Karpas-422 (cell line): ENCODE data around the gene PLD6. TPM values are rescaled to one million over a fixed set of nuclear protein-coding genes. Genes with fewer than 3 reads are reported as not detected.
"Not testable (repeated sequence)": the region's sequence is repeated elsewhere in the genome, so short reads cannot be mapped to it uniquely, and the experiment has no call there.

Experiments used
- DNase-seq: peaks from one replicate; pipeline ENCODE4 v3.0.0-alpha.2; 2015
- H2AFZ ChIP-seq: fragments of 200-600 bp; sonication (generic); 2 replicates; pipeline ENCODE4 v1.6.1; 2014; ENCODE audit warnings: antibody characterized with exemption, low read length, mixed read lengths
- H3K27ac ChIP-seq: fragments of 200-600 bp; sonication (generic); 2 replicates; pipeline ENCODE4 v1.5.1; 2014; ENCODE audit warnings: mild to moderate bottlenecking, low read length, moderate library complexity
- H3K27me3 ChIP-seq: fragments of 200-600 bp; sonication (generic); 2 replicates; pipeline ENCODE4 v1.6.1; 2014; ENCODE audit warnings: low read length, mixed read lengths
- H3K36me3 ChIP-seq: fragments of 200-600 bp; sonication (generic); 2 replicates; pipeline ENCODE4 v1.6.1; 2014; ENCODE audit warnings: low read length, mixed read lengths; ENCODE audit not compliant: insufficient read depth
- H3K4me1 ChIP-seq: fragments of 200-600 bp; sonication (generic); 2 replicates; pipeline ENCODE4 v1.6.1; 2014; ENCODE audit warnings: mild to moderate bottlenecking, low read length, mixed read lengths
- H3K4me2 ChIP-seq: fragments of 200-600 bp; sonication (generic); 2 replicates; pipeline ENCODE4 v1.6.1; 2014; ENCODE audit warnings: low read length, low read depth, mild to moderate bottlenecking; ENCODE audit not compliant: poor library complexity, severe bottlenecking
- H3K4me3 ChIP-seq: fragments of 200-600 bp; sonication (generic); 2 replicates; pipeline ENCODE4 v1.5.1; 2014; ENCODE audit warnings: mild to moderate bottlenecking, antibody characterized with exemption, low read length, mixed read lengths
- H3K79me2 ChIP-seq: fragments of 200-600 bp; sonication (generic); 2 replicates; pipeline ENCODE4 v1.6.1; 2014; ENCODE audit warnings: mild to moderate bottlenecking, low read length, mixed read lengths
- H3K9ac ChIP-seq: fragments of 200-600 bp; sonication (generic); 2 replicates; pipeline ENCODE4 v1.6.0; 2014; ENCODE audit warnings: low read length
- H3K9me2 ChIP-seq: fragments of 200-600 bp; sonication (generic), shearing (Covaris generic); replicated peaks from 2 replicates; pipeline ENCODE4 v1.6.0; 2014; ENCODE audit warnings: mild to moderate bottlenecking, low read length, moderate library complexity; ENCODE audit not compliant: insufficient read depth
- H3K9me3 ChIP-seq: fragments of 300-700, 200-600 bp; sonication (generic); 2 replicates; pipeline ENCODE4 v1.6.1; 2014; ENCODE audit warnings: low read length, mixed read lengths
- H4K20me1 ChIP-seq: fragments of 200-600 bp; sonication (generic); 2 replicates; pipeline ENCODE4 v1.6.1; 2014; ENCODE audit warnings: mild to moderate bottlenecking, antibody characterized with exemption, low read length, low read depth; ENCODE audit not compliant: insufficient read depth
- total RNA-seq: library from RNA; depleted of rRNA; stranded (reverse); fragments of >200 nt; shearing (Covaris generic); gene quantifications from 2 replicates; pipeline ENCODE4 v1.2.3, GENCODE V29; 2014; ENCODE audit warnings: low replicate concordance

The PLD6 gene
- total RNA-seq, 1 experiment from 2014 or later = not detected

- Histone ChIP-seq H2AFZ (no peak overlapping the region), H3K4me1 (no peaks in the 10 kb centered on the region), H3K36me3 (no peaks in the 10 kb centered on the region), H3K9ac (no peak overlapping the region), H3K4me2 (no peak overlapping the region), H3K9me3 (no peaks in the 10 kb centered on the region), H3K27me3 (no peaks in the 10 kb centered on the region), H4K20me1 (no peaks in the 10 kb centered on the region), H3K27ac (no peak overlapping the region), H3K79me2 (no peaks in the 10 kb centered on the region), H3K9me2 (no peaks in the 10 kb centered on the region), H3K4me3 (no peak overlapping the region)
- no peak for DNase-seq
These were observed 5.3 kb downstream of the PLD6 start for GRCh38 chr17:17200831-17201230.

GRCh38 chr17:17200311-17200710 lies 5.8 kb downstream of the PLD6 start:
- Histone ChIP-seq H3K4me1 (no peaks in the 10 kb centered on the region), H2AFZ (no peak overlapping the region), H3K79me2 (no peaks in the 10 kb centered on the region), H3K27me3 (no peaks in the 10 kb centered on the region), H3K36me3 (no peaks in the 10 kb centered on the region), H3K27ac (no peak overlapping the region), H4K20me1 (no peaks in the 10 kb centered on the region), H3K4me2 (no peak overlapping the region), H3K9me3 (no peaks in the 10 kb centered on the region), H3K4me3 (no peak overlapping the region), H3K9me2 (no peaks in the 10 kb centered on the region), H3K9ac (no peak overlapping the region)
- no peak for DNase-seq

- Histone ChIP-seq H3K9ac (no peak overlapping the region), H3K27me3 (no peaks in the 10 kb centered on the region), H3K4me1 (no peaks in the 10 kb centered on the region), H3K4me3 (no peak overlapping the region), H3K79me2 (no peaks in the 10 kb centered on the region), H4K20me1 (no peaks in the 10 kb centered on the region), H3K27ac (no peak overlapping the region), H3K36me3 (no peaks in the 10 kb centered on the region), H3K9me2 (no peaks in the 10 kb centered on the region), H3K4me2 (no peak overlapping the region), H2AFZ (no peak overlapping the region), H3K9me3 (no peaks in the 10 kb centered on the region)
- DNase-seq = no peak
These were observed 7.9 kb downstream of the PLD6 start for GRCh38 chr17:17198281-17198680.

GRCh38 chr17:17196776-17197175 lies 9.4 kb downstream of the PLD6 start:
- Histone ChIP-seq H3K36me3 (no peaks in the 10 kb centered on the region), H3K9me2 (no peaks in the 10 kb centered on the region), H3K79me2 (no peaks in the 10 kb centered on the region), H3K4me3 (no peak overlapping the region), H3K27ac (no peak overlapping the region), H3K27me3 (no peaks in the 10 kb centered on the region), H2AFZ (no peak overlapping the region), H3K9me3 (no peaks in the 10 kb centered on the region), H3K4me2 (no peak overlapping the region), H4K20me1 (no peaks in the 10 kb centered on the region), H3K4me1 (no peaks in the 10 kb centered on the region), H3K9ac (no peak overlapping the region)
- DNase-seq = no peak

- not testable (repeated sequence) for H3K27me3 ChIP-seq, H3K9ac ChIP-seq, H3K9me3 ChIP-seq, DNase-seq, H3K9me2 ChIP-seq, H3K79me2 ChIP-seq, H3K4me3 ChIP-seq, H3K4me2 ChIP-seq, H3K4me1 ChIP-seq, H3K27ac ChIP-seq, H2AFZ ChIP-seq, H3K36me3 ChIP-seq, H4K20me1 ChIP-seq
These were observed 10.7 kb downstream of the PLD6 start for GRCh38 chr17:17195466-17195865.

GRCh38 chr17:17191961-17192381 lies 14.2 kb downstream of the PLD6 start:
- H3K9me3 ChIP-seq = no peaks in the 10 kb centered on the region
- H3K9ac ChIP-seq = no peak overlapping the region
- H2AFZ ChIP-seq = no peak overlapping the region
- H3K4me3 ChIP-seq = no peak overlapping the region
- no peaks in the 10 kb centered on the region for H3K79me2 ChIP-seq
- DNase-seq = no peak
- no peaks in the 10 kb centered on the region for H3K9me2 ChIP-seq
- no peaks in the 10 kb centered on the region for H4K20me1 ChIP-seq
- H3K36me3 ChIP-seq = no peaks in the 10 kb centered on the region
- no peak overlapping the region for H3K4me2 ChIP-seq
- no peak overlapping the region for H3K27ac ChIP-seq
- no peaks in the 10 kb centered on the region for H3K27me3 ChIP-seq
- no peaks in the 10 kb centered on the region for H3K4me1 ChIP-seq

GRCh38 chr17:17191346-17191792 lies 14.8 kb downstream of the PLD6 start:
- Histone ChIP-seq H3K27ac (no peak overlapping the region), H3K79me2 (no peaks in the 10 kb centered on the region), H2AFZ (no peak overlapping the region), H3K36me3 (no peaks in the 10 kb centered on the region), H3K4me1 (no peaks in the 10 kb centered on the region), H3K9me2 (no peaks in the 10 kb centered on the region), H4K20me1 (no peaks in the 10 kb centered on the region), H3K9me3 (no peaks in the 10 kb centered on the region), H3K27me3 (no peaks in the 10 kb centered on the region), H3K9ac (no peak overlapping the region), H3K4me3 (no peak overlapping the region), H3K4me2 (no peak overlapping the region)
- no peak for DNase-seq

GRCh38 chr17:17190188-17190587 lies 15.9 kb downstream of the PLD6 start:
- no peak overlapping the region for H3K4me3 ChIP-seq
- H3K79me2 ChIP-seq = no peaks in the 10 kb centered on the region
- no peaks in the 10 kb centered on the region for H3K9me3 ChIP-seq
- H3K27ac ChIP-seq = no peak overlapping the region
- H3K4me1 ChIP-seq = no peaks in the 10 kb centered on the region
- no peak overlapping the region for H2AFZ ChIP-seq
- no peaks in the 10 kb centered on the region for H3K9me2 ChIP-seq
- H3K36me3 ChIP-seq = no peaks in the 10 kb centered on the region
- H3K27me3 ChIP-seq = no peaks in the 10 kb centered on the region
- H3K4me2 ChIP-seq = no peak overlapping the region
- no peak for DNase-seq
- H3K9ac ChIP-seq = no peak overlapping the region
- H4K20me1 ChIP-seq = no peaks in the 10 kb centered on the region

- H3K4me2 ChIP-seq = no peak overlapping the region
- no peaks in the 10 kb centered on the region for H3K9me2 ChIP-seq
- H3K27me3 ChIP-seq = no peaks in the 10 kb centered on the region
- no peak overlapping the region for H3K27ac ChIP-seq
- no peak overlapping the region for H2AFZ ChIP-seq
- no peaks in the 10 kb centered on the region for H3K9me3 ChIP-seq
- DNase-seq = no peak
- no peak overlapping the region for H3K4me3 ChIP-seq
- H4K20me1 ChIP-seq = no peaks in the 10 kb centered on the region
- H3K4me1 ChIP-seq = no peaks in the 10 kb centered on the region
- H3K9ac ChIP-seq = no peak overlapping the region
- no peaks in the 10 kb centered on the region for H3K36me3 ChIP-seq
- H3K79me2 ChIP-seq = no peaks in the 10 kb centered on the region
These were observed 16.6 kb downstream of the PLD6 start for GRCh38 chr17:17189559-17189958.
